IMR-90 (cell line): ENCODE results near the gene EFNA5. TPM values are rescaled to one million over a fixed set of nuclear protein-coding genes. Genes with fewer than 3 reads are reported as not detected.

Experiments used
- ATAC-seq: fragments of 200-7000 bp; cut with Tn5 transposase; 2 replicates; pipeline ENCODE4 v1.9.1; 2020; ENCODE audit warnings: low read depth, mild to moderate bottlenecking, moderate library complexity
- BruUV-seq: library from RNA; stranded (reverse); fragments of 400-500 nt; replicated peaks from 2 replicates; lab custom pipeline; 2021; lab: Mats Ljungman, UMichigan
- CTCF ChIA-PET: fragments of 300-600 bp; formaldehyde crosslinking; extraction: SDS; loops from one replicate; lab custom pipeline; 2021; ENCODE audit warnings: antibody characterized with exemption; lab: Yijun Ruan, JAX
- POLR2A ChIA-PET: fragments of 300-600 bp; sonication (Branson Sonifier 250); formaldehyde crosslinking; loops from one replicate; lab custom pipeline; 2022; ENCODE audit warnings: antibody characterized with exemption; ENCODE audit not compliant: unreplicated experiment; lab: Charles Lee
- DNase-seq: peaks from one replicate; pipeline ENCODE4 v3.0.0; 2013
- H2AFZ ChIP-seq: replicated peaks from 2 replicates; pipeline ENCODE3; 2013; ENCODE audit warnings: low read length, mild to moderate bottlenecking; ENCODE audit not compliant: poor library complexity
- H2AK5ac ChIP-seq: 2 replicates; pipeline ENCODE4 v1.6.1; 2013; ENCODE audit warnings: low read depth, low read length, inconsistent platforms
- H2AK9ac ChIP-seq: replicated peaks from 2 replicates; pipeline ENCODE3; 2013; ENCODE audit warnings: mild to moderate bottlenecking, low read depth, low read length, moderate library complexity; ENCODE audit not compliant: poor library complexity
- H2BK120ac ChIP-seq: 2 replicates; pipeline ENCODE4 v1.6.1; 2013; ENCODE audit warnings: low read depth, low read length, inconsistent platforms
- H2BK15ac ChIP-seq: 3 replicates; pipeline ENCODE4 v1.6.1; 2013; ENCODE audit warnings: low read depth, low read length, inconsistent platforms
- H2BK20ac ChIP-seq: 2 replicates; pipeline ENCODE4 v1.6.1; 2013; ENCODE audit warnings: low read depth, mild to moderate bottlenecking, inconsistent platforms, low read length, moderate library complexity
- H2BK5ac ChIP-seq: 2 replicates; pipeline ENCODE4 v1.6.1; 2013; ENCODE audit warnings: mild to moderate bottlenecking, low read depth, low read length, inconsistent platforms; ENCODE audit not compliant: poor library complexity, severe bottlenecking
- H3K14ac ChIP-seq: replicated peaks from 2 replicates; pipeline ENCODE4 v1.6.1; 2013; ENCODE audit warnings: low read depth, low read length, inconsistent platforms
- H3K18ac ChIP-seq: 2 replicates; pipeline ENCODE4 v1.6.1; 2013; ENCODE audit warnings: low read depth, low read length, control low read depth
- H3K23ac ChIP-seq: 2 replicates; pipeline ENCODE4 v1.6.1; 2013; ENCODE audit warnings: low read depth, low read length, inconsistent platforms
- H3K27ac ChIP-seq: 2 replicates; pipeline ENCODE4 v1.5.1; 2013; ENCODE audit warnings: mild to moderate bottlenecking, control low read depth, low read length; ENCODE audit not compliant: insufficient read depth
- H3K27me3 ChIP-seq: 2 replicates; pipeline ENCODE4 v1.6.1; 2013; ENCODE audit warnings: low read length; ENCODE audit not compliant: control insufficient read depth, insufficient read depth
- H3K36me3 ChIP-seq: 2 replicates; pipeline ENCODE4 v1.6.1; 2013; ENCODE audit warnings: low read length, mixed read lengths; ENCODE audit not compliant: control insufficient read depth, insufficient read depth
- H3K4ac ChIP-seq: 2 replicates; pipeline ENCODE4 v1.6.1; 2013; ENCODE audit warnings: low read depth, low read length, inconsistent platforms
- H3K4me1 ChIP-seq: 2 replicates; pipeline ENCODE4 v1.6.1; 2013; ENCODE audit warnings: low read length, mixed read lengths; ENCODE audit not compliant: control insufficient read depth, insufficient read depth
- H3K4me2 ChIP-seq: 2 replicates; pipeline ENCODE4 v1.6.1; 2013; ENCODE audit warnings: low read depth, mild to moderate bottlenecking, control low read depth, low read length, moderate library complexity
- H3K4me3 ChIP-seq: 2 replicates; pipeline ENCODE4 v1.5.1; 2013; ENCODE audit warnings: low read depth, mild to moderate bottlenecking, control low read depth, low read length, moderate library complexity; ENCODE audit not compliant: insufficient read depth
- H3K56ac ChIP-seq: 2 replicates; pipeline ENCODE4 v1.6.1; 2013; ENCODE audit warnings: low read length, inconsistent platforms; ENCODE audit not compliant: insufficient read depth; ENCODE audit errors: extremely low read depth
- H3K79me1 ChIP-seq, 2 experiments: 2 replicates each; pipeline ENCODE4 v1.6.1; 2013; ENCODE audit warnings: low read length in 2 of 2, inconsistent platforms in 1 of 2, low read depth in 1 of 2
- H3K9ac ChIP-seq: 2 replicates; pipeline ENCODE4 v1.6.1; 2013; ENCODE audit warnings: low read depth, low read length, control low read depth
- H3K9me1 ChIP-seq: 2 replicates; pipeline ENCODE4 v1.6.1; 2013; ENCODE audit warnings: low read length, inconsistent platforms; ENCODE audit not compliant: insufficient read depth
- H3K9me3 ChIP-seq: 2 replicates; pipeline ENCODE4 v1.6.1; 2013; ENCODE audit warnings: low read length; ENCODE audit not compliant: control insufficient read depth, insufficient read depth
- H4K20me1 ChIP-seq: 2 replicates; pipeline ENCODE4 v1.6.1; 2013; ENCODE audit warnings: low read length, inconsistent platforms; ENCODE audit not compliant: insufficient read depth
- H4K5ac ChIP-seq: 2 replicates; pipeline ENCODE4 v1.6.1; 2013; ENCODE audit warnings: mild to moderate bottlenecking, low read depth, low read length, control low read depth
- H4K8ac ChIP-seq, 2 experiments: 2 replicates each; pipeline ENCODE4 v1.6.1; 2013; ENCODE audit warnings: low read depth in 2 of 2, low read length in 2 of 2, control low read depth in 1 of 2, inconsistent platforms in 1 of 2
- H4K91ac ChIP-seq: 2 replicates; pipeline ENCODE4 v1.6.1; 2013; ENCODE audit warnings: low read depth, low read length, inconsistent platforms; ENCODE audit not compliant: insufficient read depth
- BHLHE40 ChIP-seq: fragments of 150-350 bp; IDR thresholded peaks from 2 replicates; pipeline ENCODE4 v1.6.1; 2016; ENCODE audit warnings: mild to moderate bottlenecking, low read depth, low read length
- CHD1 ChIP-seq: IDR thresholded peaks from 2 replicates; pipeline ENCODE4 v1.6.1; 2012; ENCODE audit warnings: low read depth, low read length, improper control_type of control experiment
- CTCF ChIP-seq: conservative IDR thresholded peaks from 2 replicates; pipeline ENCODE4 v1.5.1; 2012; ENCODE audit warnings: mild to moderate bottlenecking, low read depth, low read length, improper control_type of control experiment
- ELK1 ChIP-seq: fragments of 150-350 bp; IDR thresholded peaks from 2 replicates; pipeline ENCODE4 v1.6.1; 2016; ENCODE audit warnings: low read depth, mild to moderate bottlenecking, low read length, moderate library complexity, borderline replicate concordance
- FOS ChIP-seq: fragments of 150-350 bp; IDR thresholded peaks from 2 replicates; pipeline ENCODE4 v1.6.1; 2016; ENCODE audit warnings: low read depth, low read length
- MAZ ChIP-seq: IDR thresholded peaks from 2 replicates; pipeline ENCODE4 v1.6.1; 2012; ENCODE audit warnings: low read depth, mild to moderate bottlenecking, low read length, improper control_type of control experiment, moderate library complexity, borderline replicate concordance
- NFE2L2 ChIP-seq: fragments of 150-350 bp; IDR thresholded peaks from 2 replicates; pipeline ENCODE4 v1.6.1; 2016; ENCODE audit warnings: low read depth, mild to moderate bottlenecking, low read length
- RAD21 ChIP-seq: IDR thresholded peaks from 2 replicates; pipeline ENCODE4 v1.6.1; 2012; ENCODE audit warnings: low read length, improper control_type of control experiment
- RFX5 ChIP-seq: IDR thresholded peaks from 2 replicates; pipeline ENCODE4 v1.8.0; 2012; ENCODE audit warnings: low read depth, mild to moderate bottlenecking, low read length, moderate library complexity
- SMC3 ChIP-seq: fragments of 150-350 bp; IDR thresholded peaks from 2 replicates; pipeline ENCODE4 v1.6.1; 2016; ENCODE audit warnings: low read depth, mild to moderate bottlenecking, antibody characterized with exemption, low read length, moderate library complexity
- USF2 ChIP-seq: fragments of 150-350 bp; IDR thresholded peaks from 2 replicates; pipeline ENCODE4 v1.6.1; 2017; ENCODE audit warnings: mild to moderate bottlenecking, antibody characterized with exemption, low read length, low read depth
- WGBS, 2 experiments: methylation state at CpG; one replicate each; pipeline versions ENCODE4 v1.1.5 to v1.1.7; 2013; ENCODE audit warnings: missing lambda C conversion rate in 2 of 2; ENCODE audit not compliant: insufficient read length in 1 of 2; ENCODE audit errors: extremely low coverage in 2 of 2; 5-methylcytosine and 5-hydroxymethylcytosine counted together
- dilution Hi-C: fragments of 300-500 bp; cut with HindIII; formaldehyde crosslinking; loops from one replicate; pipeline ENCODE4 v1.14.3; 2018; ENCODE audit warnings: low sequenced_read_pairs; ENCODE audit not compliant: unreplicated experiment
- in situ Hi-C: fragments of 300-500 bp; cut with MboI; formaldehyde crosslinking; loops from 3 replicates; pipeline ENCODE4 v1.14.3; 2019; ENCODE audit warnings: low sequenced_read_pairs, inconsistent platforms, mixed read lengths
- intact Hi-C: fragments of 100-400 bp; cut with micrococcal nuclease; formaldehyde crosslinking; loops from 2 replicates; pipeline ENCODE4 v1.10.0; 2022
- polyA plus RNA-seq, 3 experiments: library from polyadenylated mRNA; depleted of rRNA; stranded (reverse); fragments of >200 nt; gene quantifications; 2 replicates each; pipeline ENCODE4 v1.2.3, GENCODE V29; 2012; ENCODE audit warnings: low replicate concordance in 1 of 3
- total RNA-seq: library from RNA; depleted of rRNA; stranded (reverse); fragments of >200 nt; gene quantifications from 2 replicates; pipeline ENCODE4 v1.2.3, GENCODE V29; 2012

EFNA5 gene
- total and polyA plus RNA-seq, 2 of the 4 experiments (the other 2 are of a cell fraction) = 1.5 to 1.6 TPM

- Histone ChIP-seq H4K20me1 (no peaks in the 10 kb centered on the region), H2BK120ac (no peak overlapping the region), H4K5ac (peak overlapping the region; percentile 29; the same call in 1 of the 2 replicates), H2AK5ac (no peak overlapping the region), H3K9me3 (0 out of 2 replicates have a peak, but pooled peaks cover 2% of the 10 kb centered on the region), H2AK9ac (no peak overlapping the region), H3K14ac (no peak overlapping the region), H2BK15ac (no peak overlapping the region), H3K4me2 (peak overlapping the region; percentile 17; the same call in 1 of the 2 replicates), H3K9ac (no peak overlapping the region), H4K8ac (peak overlapping the region in 1 of 2 experiments; percentile 72; a peak in 1 of 4 replicates), H4K91ac (no peak overlapping the region), H3K18ac (peak overlapping the region; percentile 23), H3K36me3 (no peaks in the 10 kb centered on the region), H2BK5ac (no peak overlapping the region), H3K56ac (no peak overlapping the region), H3K4me1 (peaks cover 4% of the 10 kb centered on the region), H3K27ac (peak overlapping the region; percentile 52; the same call in 1 of the 2 replicates), H3K4me3 (no peak overlapping the region), H3K27me3 (no peaks in the 10 kb centered on the region), H2BK20ac (no peak overlapping the region; the same call in none of the 2 replicates), H2AFZ (no peak overlapping the region), H3K4ac (no peak overlapping the region), H3K79me1 (no peaks in the 10 kb centered on the region), H3K23ac (no peak overlapping the region), H3K9me1 (0 out of 2 replicates have a peak, but pooled peaks cover 3% of the 10 kb centered on the region)
- WGBS, 2 experiments = no CpG with 5 or more reads among the region's 3 CpGs
- dilution Hi-C loops = no loop called here
- ATAC-seq (no peak), DNase-seq (peak; percentile 21)
- intact Hi-C loops = no loop called here
- CTCF ChIA-PET = no interaction called here
- TF ChIP-seq CHD1 (no peak), FOS (no peak), ELK1 (no peak), NFE2L2 (no peak), CTCF (no peak), USF2 (no peak), RAD21 (no peak), MAZ (no peak), BHLHE40 (no peak), SMC3 (no peak), RFX5 (no peak)
- POLR2A ChIA-PET = no interaction called here
- no TSS peak for BruUV-seq
- in situ Hi-C loops = no loop called here
Observed at GRCh38 chr5:107444300-107444699, 226.4 kb downstream of the EFNA5 start.
